ENCODE measurements around the gene AGAP1. TPM values are rescaled to one million over a fixed set of nuclear protein-coding genes. Genes with fewer than 3 reads are reported as not detected.

AGAP1 gene
- total RNA-seq, 1 donor from 2014 or later, result 18.3 TPM

- no peaks in the 10 kb centered on the region for H3K4me1 ChIP-seq (ENCODE audit: control insufficient read depth in 3 of 3, insufficient read depth in 3 of 3, low read length in 3 of 3)
- no peaks in the 10 kb centered on the region for H3K9me3 ChIP-seq (ENCODE audit: control insufficient read depth in 3 of 3, low read length in 3 of 3)
- H3K27me3 ChIP-seq (ENCODE audit: control insufficient read depth in 3 of 3, insufficient read depth in 3 of 3, low read length in 3 of 3), result no peaks in the 10 kb centered on the region
- no peak overlapping the region for H3K9ac ChIP-seq (ENCODE audit: low read depth in 1 of 3, low read length in 3 of 3)
- no peak overlapping the region for H3K4me3 ChIP-seq (ENCODE audit: low read length in 3 of 3)
- H3K36me3 ChIP-seq (ENCODE audit: control insufficient read depth in 3 of 3, insufficient read depth in 3 of 3, low read length in 3 of 3), result peaks cover 3 to 38% (median 18%) of the 10 kb centered on the region in 3 donors
- H3K27ac ChIP-seq (ENCODE audit: low read depth, low read length), result no peak overlapping the region
These were observed 313.3 kb downstream of the AGAP1 start for GRCh38 chr2:235806986-235807750.

- Histone ChIP-seq H3K36me3 (ENCODE audit: control insufficient read depth in 3 of 3, insufficient read depth in 3 of 3, low read length in 3 of 3) (peaks cover 6 to 45% (median 27%) of the 10 kb centered on the region in 3 donors), H3K9me3 (ENCODE audit: control insufficient read depth in 3 of 3, low read length in 3 of 3) (no peaks in the 10 kb centered on the region), H3K4me3 (ENCODE audit: low read length in 3 of 3) (no peak overlapping the region), H3K9ac (ENCODE audit: low read depth in 1 of 3, low read length in 3 of 3) (no peak overlapping the region), H3K27me3 (ENCODE audit: control insufficient read depth in 3 of 3, insufficient read depth in 3 of 3, low read length in 3 of 3) (no peaks in the 10 kb centered on the region), H3K4me1 (ENCODE audit: control insufficient read depth in 3 of 3, insufficient read depth in 3 of 3, low read length in 3 of 3) (no peaks in the 10 kb centered on the region), H3K27ac (ENCODE audit: low read depth, low read length) (no peak overlapping the region)
These were observed 314.5 kb downstream of the AGAP1 start for GRCh38 chr2:235808366-235808765.

GRCh38 chr2:235810252-235810651 is 316.4 kb downstream of the AGAP1 start:
- H3K9me3 ChIP-seq (ENCODE audit: control insufficient read depth in 3 of 3, low read length in 3 of 3), result no peaks in the 10 kb centered on the region
- peaks cover 6 to 50% (median 29%) of the 10 kb centered on the region in 3 donors for H3K36me3 ChIP-seq (ENCODE audit: control insufficient read depth in 3 of 3, insufficient read depth in 3 of 3, low read length in 3 of 3)

DNA sequence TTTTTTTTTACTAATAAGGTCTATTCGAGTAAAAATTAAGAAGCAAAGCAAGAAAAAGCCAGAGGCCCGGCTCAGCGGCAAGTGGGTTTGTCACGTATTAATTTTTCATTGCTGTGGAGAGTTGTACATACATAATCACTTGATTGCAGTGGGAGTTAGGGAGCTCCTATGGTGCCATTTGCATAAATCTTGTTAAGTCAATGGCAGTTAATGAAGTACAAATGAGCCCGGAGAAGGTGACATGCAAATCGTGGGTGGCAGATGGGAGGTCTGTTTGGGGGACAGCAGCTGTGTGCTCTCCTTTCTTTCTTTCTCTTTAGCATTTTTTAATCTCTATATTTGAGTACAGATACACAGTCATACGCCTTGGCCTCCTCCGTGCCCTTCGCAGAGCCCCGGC is 317.0 kb downstream of the AGAP1 start:
- Histone ChIP-seq H3K27ac (ENCODE audit: low read depth, low read length) (no peak overlapping the region), H3K9me3 (ENCODE audit: control insufficient read depth in 3 of 3, low read length in 3 of 3) (no peaks in the 10 kb centered on the region), H3K9ac (ENCODE audit: low read depth in 1 of 3, low read length in 3 of 3) (no peak overlapping the region), H3K36me3 (ENCODE audit: control insufficient read depth in 3 of 3, insufficient read depth in 3 of 3, low read length in 3 of 3) (peaks cover 6 to 49% (median 30%) of the 10 kb centered on the region in 3 donors), H3K4me1 (ENCODE audit: control insufficient read depth in 3 of 3, insufficient read depth in 3 of 3, low read length in 3 of 3) (no peaks in the 10 kb centered on the region), H3K27me3 (ENCODE audit: control insufficient read depth in 3 of 3, insufficient read depth in 3 of 3, low read length in 3 of 3) (no peaks in the 10 kb centered on the region), H3K4me3 (ENCODE audit: low read length in 3 of 3) (no peak overlapping the region)

More at GRCh38 chr2:235810252-235810651, 316.4 kb downstream of the AGAP1 start:
- Histone ChIP-seq H3K27me3 (ENCODE audit: control insufficient read depth in 3 of 3, insufficient read depth in 3 of 3, low read length in 3 of 3) (no peaks in the 10 kb centered on the region), H3K4me3 (ENCODE audit: low read length in 3 of 3) (no peak overlapping the region), H3K9ac (ENCODE audit: low read depth in 1 of 3, low read length in 3 of 3) (no peak overlapping the region), H3K4me1 (ENCODE audit: control insufficient read depth in 3 of 3, insufficient read depth in 3 of 3, low read length in 3 of 3) (no peaks in the 10 kb centered on the region), H3K27ac (ENCODE audit: low read depth, low read length) (no peak overlapping the region)

GRCh38 chr2:235811446-235812184 is 317.8 kb downstream of the AGAP1 start:
- H3K4me1 ChIP-seq (ENCODE audit: control insufficient read depth in 3 of 3, insufficient read depth in 3 of 3, low read length in 3 of 3), result no peaks in the 10 kb centered on the region
- no peaks in the 10 kb centered on the region for H3K9me3 ChIP-seq (ENCODE audit: control insufficient read depth in 3 of 3, low read length in 3 of 3)
- H3K9ac ChIP-seq (ENCODE audit: low read depth in 1 of 3, low read length in 3 of 3), result no peak overlapping the region
- H3K27ac ChIP-seq (ENCODE audit: low read depth, low read length), result no peak overlapping the region
- peaks cover 6 to 47% (median 30%) of the 10 kb centered on the region in 3 donors for H3K36me3 ChIP-seq (ENCODE audit: control insufficient read depth in 3 of 3, insufficient read depth in 3 of 3, low read length in 3 of 3)
- H3K27me3 ChIP-seq (ENCODE audit: control insufficient read depth in 3 of 3, insufficient read depth in 3 of 3, low read length in 3 of 3), result no peaks in the 10 kb centered on the region
- no peak overlapping the region for H3K4me3 ChIP-seq (ENCODE audit: low read length in 3 of 3)

- Histone ChIP-seq H3K27ac (ENCODE audit: low read depth, low read length) (no peak overlapping the region), H3K9ac (ENCODE audit: low read depth in 1 of 3, low read length in 3 of 3) (no peak overlapping the region), H3K36me3 (ENCODE audit: control insufficient read depth in 3 of 3, insufficient read depth in 3 of 3, low read length in 3 of 3) (peaks cover 6 to 44% (median 28%) of the 10 kb centered on the region in 3 donors), H3K4me1 (ENCODE audit: control insufficient read depth in 3 of 3, insufficient read depth in 3 of 3, low read length in 3 of 3) (no peaks in the 10 kb centered on the region), H3K27me3 (ENCODE audit: control insufficient read depth in 3 of 3, insufficient read depth in 3 of 3, low read length in 3 of 3) (no peaks in the 10 kb centered on the region), H3K4me3 (ENCODE audit: low read length in 3 of 3) (no peak overlapping the region), H3K9me3 (ENCODE audit: control insufficient read depth in 3 of 3, low read length in 3 of 3) (no peaks in the 10 kb centered on the region)
These were observed 318.4 kb downstream of the AGAP1 start for GRCh38 chr2:235812185-235812665.

GRCh38 chr2:235813398-235813797 is 319.6 kb downstream of the AGAP1 start:
- no peaks in the 10 kb centered on the region for H3K4me1 ChIP-seq (ENCODE audit: control insufficient read depth in 3 of 3, insufficient read depth in 3 of 3, low read length in 3 of 3)

DNA sequence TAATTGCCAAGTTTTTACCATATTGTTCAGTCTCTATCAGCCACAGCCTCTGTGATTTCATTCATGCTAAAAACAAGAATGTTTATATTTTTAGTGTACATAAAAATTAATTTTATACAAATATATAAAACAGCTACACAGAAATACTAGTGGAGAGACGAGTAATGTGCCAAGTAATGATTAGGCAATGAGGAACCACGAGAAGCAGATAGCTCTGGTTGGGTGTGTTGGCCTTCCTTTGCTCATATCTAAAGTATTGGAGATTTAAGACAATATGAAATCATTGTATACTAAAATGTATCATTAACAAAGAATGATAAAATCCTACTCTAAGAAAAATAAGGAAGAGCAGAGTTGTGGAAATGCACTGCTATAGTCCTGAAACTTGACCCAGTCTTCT is 326.7 kb downstream of the AGAP1 start:
- Histone ChIP-seq H3K27me3 (ENCODE audit: control insufficient read depth in 3 of 3, insufficient read depth in 3 of 3, low read length in 3 of 3) (no peaks in the 10 kb centered on the region), H3K27ac (ENCODE audit: low read depth, low read length) (no peak overlapping the region), H3K9me3 (ENCODE audit: control insufficient read depth in 3 of 3, low read length in 3 of 3) (no peaks in the 10 kb centered on the region), H3K36me3 (ENCODE audit: control insufficient read depth in 3 of 3, insufficient read depth in 3 of 3, low read length in 3 of 3) (peaks cover 0 to 2% (median 2%) of the 10 kb centered on the region in 3 donors), H3K9ac (ENCODE audit: low read depth in 1 of 3, low read length in 3 of 3) (no peak overlapping the region), H3K4me1 (ENCODE audit: control insufficient read depth in 3 of 3, insufficient read depth in 3 of 3, low read length in 3 of 3) (no peaks in the 10 kb centered on the region), H3K4me3 (ENCODE audit: low read length in 3 of 3) (no peak overlapping the region)

More at GRCh38 chr2:235813398-235813797, 319.6 kb downstream of the AGAP1 start:
- Histone ChIP-seq H3K27me3 (ENCODE audit: control insufficient read depth in 3 of 3, insufficient read depth in 3 of 3, low read length in 3 of 3) (no peaks in the 10 kb centered on the region), H3K9me3 (ENCODE audit: control insufficient read depth in 3 of 3, low read length in 3 of 3) (no peaks in the 10 kb centered on the region), H3K36me3 (ENCODE audit: control insufficient read depth in 3 of 3, insufficient read depth in 3 of 3, low read length in 3 of 3) (peaks cover 6 to 34% (median 22%) of the 10 kb centered on the region in 3 donors), H3K27ac (ENCODE audit: low read depth, low read length) (no peak overlapping the region), H3K9ac (ENCODE audit: low read depth in 1 of 3, low read length in 3 of 3) (no peak overlapping the region), H3K4me3 (ENCODE audit: low read length in 3 of 3) (no peak overlapping the region)

DNA sequence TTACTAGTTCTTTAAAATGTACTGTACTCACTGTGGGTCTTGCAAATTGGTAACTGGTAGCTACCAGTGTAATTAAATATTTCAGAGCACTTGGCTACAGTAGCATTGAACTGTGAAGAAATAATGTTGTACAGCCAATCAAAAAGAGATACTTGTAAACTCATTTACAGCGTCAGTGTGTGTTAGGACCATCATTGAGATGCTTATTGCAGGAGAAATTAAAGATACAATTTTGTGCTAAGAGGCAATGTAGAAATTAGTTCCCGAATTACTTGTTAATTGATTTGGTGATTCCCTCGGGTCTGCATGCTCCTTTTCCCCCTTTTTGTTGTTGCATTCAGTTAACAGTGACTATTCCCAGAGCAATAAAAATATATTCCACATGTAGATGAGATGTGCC is 330.5 kb downstream of the AGAP1 start:
- Histone ChIP-seq H3K9me3 (ENCODE audit: control insufficient read depth in 3 of 3, low read length in 3 of 3) (no peaks in the 10 kb centered on the region), H3K4me3 (ENCODE audit: low read length in 3 of 3) (no peak overlapping the region), H3K27ac (ENCODE audit: low read depth, low read length) (no peak overlapping the region), H3K4me1 (ENCODE audit: control insufficient read depth in 3 of 3, insufficient read depth in 3 of 3, low read length in 3 of 3) (peaks cover 0 to 5% (median 0%) of the 10 kb centered on the region in 3 donors), H3K36me3 (ENCODE audit: control insufficient read depth in 3 of 3, insufficient read depth in 3 of 3, low read length in 3 of 3) (peaks cover 0 to 4% (median 0%) of the 10 kb centered on the region in 3 donors), H3K9ac (ENCODE audit: low read depth in 1 of 3, low read length in 3 of 3) (no peak overlapping the region), H3K27me3 (ENCODE audit: control insufficient read depth in 3 of 3, insufficient read depth in 3 of 3, low read length in 3 of 3) (no peaks in the 10 kb centered on the region)

DNA sequence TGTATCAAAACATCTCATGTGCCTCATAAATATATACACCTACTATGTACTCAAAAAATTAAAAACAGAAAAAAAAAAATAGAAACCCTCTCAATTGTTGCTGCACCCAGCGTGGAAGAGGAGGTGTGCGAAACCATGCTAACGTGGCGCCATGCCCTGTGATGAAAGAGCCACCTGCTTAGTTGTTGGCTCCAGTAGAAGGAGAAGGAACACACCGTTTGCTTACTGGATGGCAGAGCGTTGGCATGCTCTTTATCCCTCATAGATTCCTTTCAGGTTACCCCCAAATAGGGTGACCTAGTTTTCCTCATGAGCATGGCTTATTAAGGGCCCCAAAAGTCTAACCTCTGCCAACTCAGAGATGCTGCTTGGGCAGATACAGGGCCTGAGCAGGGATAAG is 332.1 kb downstream of the AGAP1 start:
- Histone ChIP-seq H3K9ac (ENCODE audit: low read depth in 1 of 3, low read length in 3 of 3) (no peak overlapping the region), H3K36me3 (ENCODE audit: control insufficient read depth in 3 of 3, insufficient read depth in 3 of 3, low read length in 3 of 3) (peaks cover 0 to 4% (median 2%) of the 10 kb centered on the region in 3 donors), H3K27me3 (ENCODE audit: control insufficient read depth in 3 of 3, insufficient read depth in 3 of 3, low read length in 3 of 3) (no peaks in the 10 kb centered on the region), H3K4me3 (ENCODE audit: low read length in 3 of 3) (no peak overlapping the region), H3K27ac (ENCODE audit: low read depth, low read length) (no peak overlapping the region), H3K4me1 (ENCODE audit: control insufficient read depth in 3 of 3, insufficient read depth in 3 of 3, low read length in 3 of 3) (peaks cover 0 to 5% (median 0%) of the 10 kb centered on the region in 3 donors), H3K9me3 (ENCODE audit: control insufficient read depth in 3 of 3, low read length in 3 of 3) (no peaks in the 10 kb centered on the region)

Measured in skeletal muscle tissue (tissue), 4 donors.